Activated T-cell treated with anti-CD3 and anti-CD28 coated beads for 48 hours (primary cell): ENCODE results near the gene VPS37B.

ENCODE experiments used
- DNase-seq: peaks from one replicate; pipeline ENCODE4 v3.0.0-alpha.2; 2020; ENCODE audit warnings: low read depth

Gene VPS37B

GRCh38 chr12:122865268-122866231 is 30.4 kb downstream of the VPS37B start:
- no peak for DNase-seq

DNA sequence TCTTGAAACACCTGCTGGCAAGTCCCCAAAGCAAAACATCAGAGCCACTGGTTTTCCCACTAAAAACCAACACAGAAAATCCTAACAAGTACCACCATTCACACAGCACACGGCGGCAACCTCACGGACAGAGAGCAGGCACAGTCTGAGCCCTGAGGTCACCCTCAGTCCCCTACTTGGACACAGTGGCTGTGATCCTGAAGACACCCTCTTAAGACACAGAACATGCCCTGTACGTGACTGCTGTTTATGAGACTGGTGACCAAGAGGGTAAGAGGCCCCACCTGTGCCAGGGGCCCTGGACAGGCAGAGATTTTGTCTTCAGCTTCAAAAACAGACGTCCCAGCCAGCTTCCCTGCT is 31.1 kb downstream of the VPS37B start:
- no peak for DNase-seq

DNA sequence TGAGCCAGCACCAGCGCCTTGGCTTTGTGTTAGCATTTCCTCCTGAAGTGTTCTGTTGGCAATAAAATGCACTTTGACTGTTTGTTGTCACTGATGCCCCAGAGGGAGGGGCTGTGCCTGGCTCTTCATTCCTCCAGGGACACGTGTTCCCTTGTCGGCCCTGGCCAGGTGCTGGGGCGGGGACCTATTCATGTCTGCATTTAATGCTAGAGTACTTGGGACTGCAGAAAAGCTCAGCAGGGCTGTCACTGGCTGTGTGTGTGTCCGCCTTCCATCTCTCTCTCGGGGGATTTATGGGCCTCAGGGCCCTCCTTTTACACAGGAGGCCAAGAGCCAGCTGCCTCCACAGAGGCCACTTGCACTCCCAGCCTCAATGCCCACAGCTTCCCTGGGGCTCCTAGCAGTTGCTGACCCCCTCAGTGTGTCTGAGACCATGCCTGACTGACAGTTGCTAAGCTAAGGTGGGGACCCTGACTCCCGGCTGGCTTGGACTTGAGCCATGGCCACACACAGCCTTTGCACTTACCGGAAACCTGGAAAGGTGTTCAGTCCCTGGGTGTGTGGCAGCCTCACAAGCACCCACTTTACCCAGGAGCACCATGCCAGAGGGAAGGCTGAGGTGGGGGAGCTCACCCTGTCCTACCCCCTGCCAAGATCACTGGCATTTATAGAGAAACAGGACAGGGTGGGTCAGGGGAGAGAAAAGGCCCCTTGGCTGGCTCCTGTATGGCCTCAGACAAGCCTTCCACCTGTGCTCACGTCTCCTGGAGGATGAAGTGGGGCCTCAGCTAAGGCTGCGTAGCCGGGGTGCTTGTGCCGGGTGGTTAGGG is 32.8 kb downstream of the VPS37B start:
- DNase-seq: no peak

GRCh38 chr12:122862110-122862634 is 33.8 kb downstream of the VPS37B start:
- DNase-seq: no peak

GRCh38 chr12:122861587-122861970 is 34.3 kb downstream of the VPS37B start:
- no peak for DNase-seq

DNA sequence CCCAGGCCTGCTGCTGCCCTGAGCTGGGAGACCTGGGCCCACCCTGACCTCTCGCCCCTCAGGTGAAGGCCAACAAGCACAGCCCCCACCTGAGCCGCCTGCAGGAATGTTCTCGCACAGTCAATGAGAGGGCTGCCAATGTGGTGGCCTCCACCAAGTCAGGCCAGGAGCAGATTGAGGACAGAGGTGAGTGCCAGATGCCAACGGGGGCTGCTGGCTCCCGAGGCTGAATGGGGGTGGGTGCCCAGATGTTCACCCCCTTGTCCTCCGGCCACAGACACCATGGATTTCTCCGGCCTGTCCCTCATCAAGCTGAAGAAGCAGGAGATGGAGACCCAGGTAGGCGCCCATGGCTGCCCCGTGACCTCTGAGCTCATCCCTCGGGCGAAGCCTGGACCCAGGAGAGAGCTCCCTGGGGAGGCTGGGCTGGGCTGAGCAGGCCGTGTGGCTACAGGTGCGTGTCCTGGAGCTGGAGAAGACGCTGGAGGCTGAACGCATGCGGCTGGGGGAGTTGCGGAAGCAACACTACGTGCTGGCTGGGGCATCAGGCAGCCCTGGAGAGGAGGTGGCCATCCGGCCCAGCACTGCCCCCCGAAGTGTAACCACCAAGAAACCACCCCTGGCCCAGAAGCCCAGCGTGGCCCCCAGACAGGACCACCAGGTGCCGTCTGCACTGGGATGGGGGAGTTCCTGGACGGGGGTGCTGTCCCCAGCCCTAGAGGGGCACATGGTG is 34.9 kb downstream of the VPS37B start:
- no peak for DNase-seq

DNA sequence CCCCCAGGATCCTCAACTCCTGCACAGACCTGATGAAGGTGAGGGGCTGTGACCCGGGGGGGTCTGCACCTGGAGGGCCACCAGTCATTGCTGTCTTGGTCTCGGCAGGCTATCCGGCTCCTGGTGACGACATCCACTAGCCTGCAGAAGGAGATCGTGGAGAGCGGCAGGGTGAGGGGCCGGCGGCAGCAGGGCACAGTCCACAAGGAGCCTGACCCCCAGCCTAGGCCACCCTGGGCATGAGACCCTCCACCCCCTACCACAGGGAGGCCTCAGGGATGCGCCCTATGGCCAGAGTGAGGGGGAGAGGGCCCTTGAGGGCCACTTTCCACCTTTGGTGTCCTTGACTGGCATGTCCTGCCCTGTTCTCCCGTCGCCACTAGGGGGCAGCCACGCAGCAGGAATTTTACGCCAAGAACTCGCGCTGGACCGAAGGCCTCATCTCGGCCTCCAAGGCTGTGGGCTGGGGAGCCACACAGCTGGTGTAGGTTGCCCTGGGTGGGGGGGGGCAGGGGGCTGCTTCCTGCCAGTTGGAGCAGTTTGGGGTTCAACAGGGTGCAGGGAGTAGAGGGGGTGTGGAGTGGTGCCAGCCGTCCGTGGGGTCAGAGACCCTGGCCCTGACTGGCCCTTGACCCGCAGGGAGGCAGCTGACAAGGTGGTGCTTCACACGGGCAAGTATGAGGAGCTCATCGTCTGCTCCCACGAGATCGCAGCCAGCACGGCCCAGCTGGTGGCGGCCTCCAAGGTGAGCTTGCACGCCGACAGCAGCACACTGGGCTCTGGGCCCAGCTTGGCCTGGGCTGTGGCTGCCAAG is 35.7 kb downstream of the VPS37B start:
- peak; percentile 77 for DNase-seq

DNA sequence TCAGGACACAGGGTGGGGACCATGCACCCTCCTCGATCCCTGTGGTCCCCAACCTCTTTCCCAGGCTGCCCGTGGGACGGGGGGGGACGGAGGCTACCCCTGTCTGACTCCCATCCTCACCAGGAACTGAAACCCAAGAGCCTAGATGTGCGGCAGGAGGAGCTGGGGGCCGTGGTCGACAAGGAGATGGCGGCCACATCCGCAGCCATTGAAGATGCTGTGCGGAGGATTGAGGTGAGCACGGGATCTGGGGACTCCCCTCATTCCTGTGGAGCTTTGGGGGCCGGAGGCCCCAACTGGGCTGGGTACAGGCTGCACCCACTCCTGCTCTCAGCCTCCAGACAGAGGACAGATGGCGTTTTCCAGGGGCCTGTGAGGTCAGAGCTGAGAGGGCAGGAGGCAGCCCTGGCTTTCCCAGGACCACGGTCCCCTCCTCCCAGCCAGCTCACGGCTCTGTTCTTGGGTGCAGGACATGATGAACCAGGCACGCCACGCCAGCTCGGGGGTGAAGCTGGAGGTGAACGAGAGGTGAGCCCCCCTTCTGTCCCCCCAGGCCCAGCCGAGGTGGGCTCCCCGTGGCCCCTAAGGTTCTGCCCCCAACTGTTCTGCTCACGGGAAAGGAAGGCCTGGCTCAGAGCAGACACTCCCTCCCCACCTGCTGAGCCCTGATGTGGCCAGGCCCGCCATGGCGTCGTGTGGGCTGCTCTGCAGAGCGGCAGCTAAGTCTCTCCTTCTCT is 36.5 kb downstream of the VPS37B start:
- DNase-seq: no peak

- DNase-seq: no peak
Observed at GRCh38 chr12:122858591-122859302, 37.2 kb downstream of the VPS37B start.

DNA sequence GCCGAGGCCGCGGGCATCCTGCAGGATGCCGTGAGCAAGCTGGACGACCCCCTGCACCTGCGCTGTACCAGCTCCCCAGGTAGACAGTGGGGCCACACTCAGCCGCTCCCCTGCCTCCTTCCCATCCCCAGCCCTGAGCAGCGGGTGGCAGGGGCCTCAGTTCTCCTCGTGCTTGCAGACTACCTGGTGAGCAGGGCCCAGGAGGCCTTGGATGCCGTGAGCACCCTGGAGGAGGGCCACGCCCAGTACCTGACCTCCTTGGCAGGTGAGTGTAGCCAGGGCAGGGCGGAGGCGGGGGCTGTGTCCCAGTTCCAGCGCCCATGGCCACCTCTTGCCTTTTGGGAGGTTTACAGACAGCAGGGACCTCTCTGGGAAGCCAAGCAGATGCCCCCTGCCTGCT is 37.8 kb downstream of the VPS37B start:
- no peak for DNase-seq

DNA sequence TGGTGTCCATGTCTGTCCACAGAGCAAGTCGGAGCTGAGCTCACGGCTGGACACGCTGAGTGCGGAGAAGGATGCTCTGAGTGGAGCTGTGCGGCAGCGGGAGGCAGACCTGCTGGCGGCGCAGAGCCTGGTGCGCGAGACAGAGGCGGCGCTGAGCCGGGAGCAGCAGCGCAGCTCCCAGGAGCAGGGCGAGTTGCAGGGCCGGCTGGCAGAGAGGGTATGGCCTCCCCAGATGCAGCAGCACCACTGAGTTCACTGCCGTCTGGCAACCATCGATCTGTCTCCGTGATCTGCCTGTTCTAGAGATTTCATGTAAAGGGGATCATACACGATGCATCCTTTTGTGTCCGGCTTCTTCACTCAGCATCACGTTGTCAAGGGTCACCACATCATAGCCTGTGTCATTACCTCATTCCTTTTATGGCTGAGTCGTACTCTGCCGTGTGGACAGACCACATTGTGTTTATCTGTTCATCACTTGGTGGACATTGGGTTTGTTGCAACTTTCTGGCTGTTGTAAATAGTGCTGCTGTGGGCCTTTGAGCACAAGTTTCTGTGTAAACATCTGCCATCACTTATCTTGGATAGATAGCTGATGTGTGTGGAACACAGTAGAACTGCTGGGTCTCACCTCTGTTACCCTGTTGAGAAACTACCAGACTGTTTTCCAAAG is 38.8 kb downstream of the VPS37B start:
- no peak for DNase-seq

- DNase-seq: no peak
Observed at GRCh38 chr12:122855928-122856831, 39.7 kb downstream of the VPS37B start.

DNA sequence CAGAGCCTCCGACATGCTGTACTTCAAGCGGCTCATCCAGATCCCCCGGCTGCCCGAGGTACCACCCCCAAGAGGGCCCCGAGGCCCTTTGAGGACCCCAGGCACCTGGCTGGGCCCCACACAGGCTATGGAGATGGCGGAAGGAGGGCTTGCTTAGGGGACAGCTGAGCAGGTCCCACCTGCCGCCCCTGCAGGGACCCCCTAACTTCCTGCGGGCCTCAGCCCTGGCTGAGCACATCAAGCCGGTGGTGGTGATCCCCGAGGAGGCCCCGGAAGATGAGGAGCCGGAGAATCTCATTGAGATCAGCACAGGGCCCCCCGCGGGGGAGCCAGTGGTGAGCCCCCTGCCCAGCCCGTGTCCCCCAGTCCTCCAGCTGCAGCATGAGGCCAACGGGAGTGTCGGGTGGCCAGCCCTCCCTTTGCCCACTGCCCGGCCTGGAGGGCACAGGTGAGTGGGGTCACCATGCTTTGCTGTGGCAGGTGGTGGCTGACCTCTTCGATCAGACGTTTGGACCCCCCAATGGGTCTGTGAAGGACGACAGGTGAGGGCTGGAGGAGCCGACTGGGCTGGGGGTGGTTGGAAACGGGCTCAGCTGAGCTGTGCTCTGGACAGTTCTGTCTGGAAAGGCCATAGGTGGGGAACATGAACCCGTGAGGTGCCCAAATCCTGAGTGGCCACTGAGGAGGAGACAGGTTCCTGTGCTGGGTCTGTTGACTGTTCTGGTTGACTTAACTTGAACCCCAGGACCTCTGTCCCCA is 40.7 kb downstream of the VPS37B start:
- no peak for DNase-seq

GRCh38 chr12:122854554-122854953 is 41.4 kb downstream of the VPS37B start:
- DNase-seq: no peak

DNA sequence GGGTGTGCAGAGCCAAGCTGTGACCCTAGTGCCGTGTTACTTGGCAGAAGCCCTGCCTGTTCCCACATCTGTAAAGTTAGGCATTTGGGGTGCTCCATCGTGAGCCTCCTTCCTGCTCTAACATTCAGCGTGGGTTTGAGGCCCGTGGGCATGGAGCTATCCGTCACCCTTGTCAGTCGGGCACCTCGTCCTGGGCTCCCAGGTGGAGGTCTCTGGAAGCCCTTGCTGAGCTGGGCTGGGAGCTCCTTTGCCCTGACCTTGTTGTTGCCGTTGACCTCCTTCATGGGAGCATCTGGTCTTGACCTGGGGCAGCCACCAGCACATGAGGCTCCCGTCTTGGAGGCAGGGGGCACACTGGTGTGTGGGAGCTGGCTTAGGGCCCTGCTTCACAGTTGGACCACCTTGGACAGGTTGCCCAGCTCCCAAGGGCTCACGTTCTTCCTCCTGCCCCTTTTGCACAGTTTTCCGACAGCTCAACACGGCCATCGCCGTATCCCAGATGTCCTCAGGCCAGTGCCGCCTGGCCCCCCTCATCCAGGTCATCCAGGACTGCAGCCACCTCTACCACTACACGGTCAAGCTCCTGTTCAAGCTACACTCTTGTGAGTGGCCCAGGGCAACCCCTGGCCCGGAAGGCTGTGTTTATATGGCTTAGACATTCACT is 42.2 kb downstream of the VPS37B start:
- DNase-seq: no peak

GRCh38 chr12:122852336-122853275 is 43.3 kb downstream of the VPS37B start:
- no peak for DNase-seq
